IPS-15b (cell line): ENCODE data around the gene RIMS4.

Experiments used
- H3K27me3 ChIP-seq: one replicate; pipeline ENCODE4 v1.6.1; 2013; ENCODE audit warnings: low read length; ENCODE audit not compliant: control insufficient read depth, insufficient read depth
- H3K36me3 ChIP-seq: one replicate; pipeline ENCODE4 v1.6.1; 2013; ENCODE audit warnings: low read length; ENCODE audit not compliant: control insufficient read depth, insufficient read depth
- H3K4me1 ChIP-seq: one replicate; pipeline ENCODE4 v1.6.1; 2013; ENCODE audit warnings: mild to moderate bottlenecking, low read length; ENCODE audit not compliant: control insufficient read depth, insufficient read depth
- H3K4me3 ChIP-seq: one replicate; pipeline ENCODE4 v1.5.1; 2013; ENCODE audit warnings: low read depth, low read length
- H3K9ac ChIP-seq: one replicate; pipeline ENCODE4 v1.6.1; 2013; ENCODE audit warnings: low read depth, mild to moderate bottlenecking, low read length
- H3K9me3 ChIP-seq: one replicate; pipeline ENCODE4 v1.6.1; 2013; ENCODE audit warnings: mild to moderate bottlenecking, low read length; ENCODE audit not compliant: control insufficient read depth, insufficient read depth

The RIMS4 gene

DNA sequence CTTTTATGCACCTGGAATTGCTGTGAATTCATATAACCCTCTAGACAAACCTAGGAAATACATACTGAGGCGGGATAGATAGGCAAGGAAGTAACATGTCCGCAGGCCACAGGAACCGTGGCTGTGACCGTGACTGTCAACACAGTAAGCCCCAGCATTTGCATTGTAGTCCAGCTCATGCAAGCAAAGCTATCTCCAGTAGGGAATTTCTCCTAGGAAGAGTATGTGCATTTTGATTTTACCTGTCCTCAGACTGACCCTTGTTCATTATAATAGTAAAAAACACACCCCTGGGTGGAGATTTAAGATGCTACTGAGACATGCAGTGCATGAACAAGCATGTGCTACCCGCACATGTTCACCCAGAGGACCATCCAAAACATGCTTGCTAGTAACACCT lies 30.5 kb upstream of the RIMS4 start:
- H3K36me3 ChIP-seq = no peaks in the 10 kb centered on the region
- no peaks in the 10 kb centered on the region for H3K4me1 ChIP-seq
- H3K27me3 ChIP-seq = no peaks in the 10 kb centered on the region
- no peak overlapping the region for H3K4me3 ChIP-seq
- no peaks in the 10 kb centered on the region for H3K9me3 ChIP-seq
- no peak overlapping the region for H3K9ac ChIP-seq

DNA sequence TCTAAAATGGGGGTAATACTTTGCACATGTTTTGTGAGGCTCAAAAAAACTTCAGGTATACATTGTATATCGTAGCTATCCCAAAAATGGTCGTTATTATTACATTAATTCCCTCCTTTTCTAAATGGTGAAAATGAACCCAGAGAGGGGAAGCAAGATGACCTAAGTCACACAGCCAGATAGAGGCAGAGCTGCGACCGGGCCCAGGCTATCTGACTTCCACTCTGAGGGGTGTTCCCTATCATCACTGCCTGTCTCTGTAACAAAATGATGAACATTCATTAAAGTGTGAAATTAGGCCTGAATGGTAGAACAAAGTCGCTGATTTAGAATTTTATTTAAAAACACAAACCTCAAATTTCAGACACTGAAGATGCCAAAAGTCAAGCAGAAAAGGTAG lies 29.1 kb upstream of the RIMS4 start:
- H3K27me3 ChIP-seq = no peaks in the 10 kb centered on the region
- no peaks in the 10 kb centered on the region for H3K4me1 ChIP-seq
- H3K4me3 ChIP-seq = no peak overlapping the region
- no peaks in the 10 kb centered on the region for H3K36me3 ChIP-seq
- no peaks in the 10 kb centered on the region for H3K9me3 ChIP-seq
- no peak overlapping the region for H3K9ac ChIP-seq

DNA sequence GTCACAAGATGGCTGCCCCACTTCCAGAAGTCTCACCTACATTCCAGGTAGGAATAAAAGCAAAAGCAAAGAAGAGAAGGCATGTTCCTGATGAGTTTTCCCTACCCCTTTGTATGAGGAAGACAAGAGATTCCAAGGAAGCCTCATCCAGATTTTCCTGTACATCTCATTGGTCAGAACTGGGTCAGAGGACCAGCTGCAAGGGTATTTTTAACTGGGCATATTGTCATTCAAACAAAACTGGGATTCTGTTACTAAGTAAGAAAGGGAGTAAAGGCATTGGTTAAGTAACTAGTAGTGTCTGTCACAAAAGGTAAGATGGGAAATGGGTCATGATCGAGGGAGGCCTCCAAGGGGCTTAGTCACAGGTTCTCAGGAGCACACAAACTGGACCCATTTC lies 28.2 kb upstream of the RIMS4 start:
- H3K9ac ChIP-seq = no peak overlapping the region
- H3K36me3 ChIP-seq = no peaks in the 10 kb centered on the region
- H3K27me3 ChIP-seq = no peaks in the 10 kb centered on the region
- no peaks in the 10 kb centered on the region for H3K4me1 ChIP-seq
- no peaks in the 10 kb centered on the region for H3K9me3 ChIP-seq
- H3K4me3 ChIP-seq = no peak overlapping the region

DNA sequence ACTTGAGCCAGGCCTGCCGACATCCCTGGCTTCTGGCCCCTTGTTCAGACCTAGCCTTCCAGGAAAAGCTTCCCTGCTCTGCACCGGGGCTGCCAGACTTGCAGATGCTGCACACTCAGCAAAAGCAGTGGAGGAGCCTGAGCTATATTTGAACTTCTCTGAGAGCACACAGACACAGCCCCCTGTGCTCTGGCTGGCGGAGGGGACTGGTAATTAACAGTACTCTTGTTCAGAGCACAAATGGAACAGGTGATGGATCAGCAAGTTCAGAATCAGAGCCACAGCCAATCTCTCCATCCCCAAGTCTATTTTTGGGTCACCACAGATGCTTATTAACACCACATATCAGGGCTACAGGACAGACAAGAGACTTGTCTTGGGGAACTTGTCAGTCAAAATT lies 27.6 kb upstream of the RIMS4 start:
- H3K9me3 ChIP-seq = no peaks in the 10 kb centered on the region
- H3K36me3 ChIP-seq = no peaks in the 10 kb centered on the region
- no peak overlapping the region for H3K9ac ChIP-seq
- no peaks in the 10 kb centered on the region for H3K27me3 ChIP-seq
- no peak overlapping the region for H3K4me3 ChIP-seq
- no peaks in the 10 kb centered on the region for H3K4me1 ChIP-seq

DNA sequence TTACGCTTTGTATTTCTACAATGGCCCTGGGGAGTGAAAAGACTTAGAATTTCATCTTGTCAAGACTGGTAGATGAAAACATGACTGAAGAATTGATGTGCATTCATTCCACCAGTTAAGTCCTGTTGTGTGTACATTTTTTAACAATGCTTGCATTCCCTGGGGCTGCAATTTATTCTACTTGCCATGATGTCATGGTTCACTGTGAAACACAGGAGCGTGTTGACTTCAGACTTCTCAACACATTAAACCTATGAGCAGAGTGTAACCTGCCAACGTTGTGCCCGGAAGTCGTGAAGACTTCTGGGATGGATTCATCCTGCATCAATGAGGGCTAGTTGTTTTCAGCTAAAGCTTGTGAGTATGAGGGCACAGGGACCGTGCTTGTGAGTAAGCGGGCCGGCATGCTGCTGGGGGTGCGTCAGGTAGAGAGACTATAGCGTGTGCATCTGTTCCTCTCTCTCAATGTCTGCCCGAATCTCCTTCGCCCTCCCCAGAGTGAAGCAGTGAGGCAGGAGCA lies 26.3 kb upstream of the RIMS4 start:
- no peak overlapping the region for H3K9ac ChIP-seq
- H3K27me3 ChIP-seq = no peaks in the 10 kb centered on the region
- no peaks in the 10 kb centered on the region for H3K9me3 ChIP-seq
- H3K4me3 ChIP-seq = no peak overlapping the region
- H3K36me3 ChIP-seq = no peaks in the 10 kb centered on the region
- H3K4me1 ChIP-seq = no peaks in the 10 kb centered on the region

DNA sequence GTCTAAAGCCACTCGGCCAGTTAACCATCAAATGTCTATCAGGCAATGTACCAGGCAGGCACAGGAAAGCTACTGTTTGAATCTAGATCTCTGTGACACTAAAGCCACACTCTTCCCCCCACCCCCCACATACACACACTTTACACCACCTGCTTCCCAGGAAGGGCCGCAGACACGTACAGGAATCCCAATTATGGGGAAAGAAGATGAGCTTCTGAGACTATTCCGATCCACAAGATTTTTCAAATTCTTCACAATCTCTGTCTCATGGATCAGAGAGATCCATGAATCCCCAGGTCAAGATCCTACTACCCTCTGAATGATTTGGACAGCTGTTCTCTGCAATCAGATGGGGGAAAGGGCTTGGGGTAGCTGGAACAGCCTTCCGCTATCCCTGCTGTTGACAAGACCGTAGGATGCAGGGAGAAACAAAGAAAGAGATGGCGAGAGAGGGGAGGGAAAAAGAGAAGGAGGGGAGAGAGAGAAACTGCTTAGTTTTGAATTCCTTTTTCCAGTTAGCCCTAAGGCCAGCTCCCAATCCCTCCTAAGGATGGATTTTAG lies 25.4 kb upstream of the RIMS4 start:
- Histone ChIP-seq H3K4me1 (no peaks in the 10 kb centered on the region), H3K9me3 (no peaks in the 10 kb centered on the region), H3K4me3 (no peak overlapping the region), H3K9ac (no peak overlapping the region), H3K27me3 (no peaks in the 10 kb centered on the region), H3K36me3 (no peaks in the 10 kb centered on the region)

DNA sequence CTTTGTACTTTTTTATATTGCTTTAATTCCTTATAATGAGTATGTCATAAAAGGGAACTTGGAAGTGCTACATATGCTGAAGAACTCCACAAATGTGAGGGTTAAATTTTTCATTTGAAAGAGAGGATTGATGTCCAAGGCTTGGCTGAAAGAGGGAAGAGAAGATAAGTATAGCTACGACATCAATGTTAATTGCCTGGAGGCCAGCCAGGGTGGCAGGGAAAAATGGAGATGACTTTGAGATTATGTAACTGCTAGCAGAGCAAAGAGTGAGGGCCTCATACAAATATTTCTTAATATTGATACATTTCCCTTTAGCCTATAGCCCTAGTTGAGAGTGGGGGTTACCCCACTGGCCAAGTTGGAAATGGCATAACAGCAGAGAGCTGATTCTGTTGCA lies 24.8 kb upstream of the RIMS4 start:
- no peaks in the 10 kb centered on the region for H3K36me3 ChIP-seq
- no peaks in the 10 kb centered on the region for H3K9me3 ChIP-seq
- H3K27me3 ChIP-seq = no peaks in the 10 kb centered on the region
- no peak overlapping the region for H3K9ac ChIP-seq
- no peak overlapping the region for H3K4me3 ChIP-seq
- no peaks in the 10 kb centered on the region for H3K4me1 ChIP-seq

DNA sequence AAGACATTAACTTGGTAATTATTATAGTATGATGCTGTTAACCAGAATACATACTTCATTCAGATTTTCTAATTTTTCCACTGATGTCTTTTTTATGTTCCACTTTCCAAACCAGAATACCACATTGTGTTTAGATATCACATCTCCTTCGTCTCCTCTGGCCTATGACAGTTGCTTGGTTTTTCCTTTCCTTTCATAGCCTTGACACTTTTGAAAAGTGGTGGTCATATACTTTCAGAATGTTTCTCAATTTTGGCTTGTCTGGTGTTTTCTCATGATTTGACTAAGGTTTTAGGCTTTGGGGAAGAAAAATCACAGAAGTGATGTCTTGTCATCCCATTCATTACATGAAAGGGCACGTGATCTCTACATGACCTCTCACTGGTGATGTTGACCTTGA lies 24.3 kb upstream of the RIMS4 start:
- Histone ChIP-seq H3K4me3 (no peak overlapping the region), H3K9ac (no peak overlapping the region), H3K36me3 (no peaks in the 10 kb centered on the region), H3K4me1 (no peaks in the 10 kb centered on the region), H3K27me3 (no peaks in the 10 kb centered on the region), H3K9me3 (no peaks in the 10 kb centered on the region)

DNA sequence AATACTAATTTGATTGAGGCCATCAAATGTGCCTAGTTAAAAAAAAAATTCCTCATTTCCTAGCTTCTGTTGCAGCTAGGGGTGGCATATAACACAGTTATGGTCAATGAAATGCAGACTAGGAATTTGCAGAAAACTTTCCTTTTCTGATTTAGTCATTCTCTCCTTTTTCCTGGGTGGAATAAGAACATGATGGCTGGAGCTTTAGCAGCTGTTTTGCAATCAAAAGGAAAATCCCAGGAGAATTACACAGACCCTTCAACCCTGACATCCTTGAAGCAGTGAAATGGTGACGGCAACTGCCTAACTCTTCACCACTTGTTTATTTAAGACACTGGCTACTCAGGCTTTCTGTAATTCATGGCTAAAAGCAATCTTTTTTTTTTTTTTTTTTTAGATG lies 23.1 kb upstream of the RIMS4 start:
- Histone ChIP-seq H3K9me3 (no peaks in the 10 kb centered on the region), H3K27me3 (no peaks in the 10 kb centered on the region), H3K9ac (no peak overlapping the region), H3K36me3 (no peaks in the 10 kb centered on the region), H3K4me1 (no peaks in the 10 kb centered on the region), H3K4me3 (no peak overlapping the region)

DNA sequence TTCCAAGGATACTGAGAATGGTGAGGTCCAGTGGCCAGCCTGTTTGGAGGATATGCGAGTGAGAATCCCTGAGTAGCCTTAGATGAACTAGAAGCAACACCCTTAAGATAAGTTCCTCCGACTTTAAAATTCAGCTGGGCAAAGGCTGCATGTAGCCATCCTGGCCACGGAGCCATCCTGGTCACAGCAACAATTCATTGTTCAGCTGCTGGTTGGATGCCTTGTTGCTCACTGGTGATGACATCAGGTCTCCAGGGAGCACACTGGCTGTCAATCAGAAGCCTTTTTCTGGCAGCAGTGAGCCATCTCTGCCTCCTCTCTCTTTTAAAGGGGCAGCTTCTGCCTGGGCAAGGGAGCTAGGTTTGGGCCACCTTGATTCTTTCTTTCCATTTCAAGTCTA lies 22.4 kb upstream of the RIMS4 start:
- Histone ChIP-seq H3K36me3 (no peaks in the 10 kb centered on the region), H3K9me3 (no peaks in the 10 kb centered on the region), H3K4me1 (peaks cover 2% of the 10 kb centered on the region), H3K9ac (no peak overlapping the region), H3K27me3 (no peaks in the 10 kb centered on the region), H3K4me3 (no peak overlapping the region)

DNA sequence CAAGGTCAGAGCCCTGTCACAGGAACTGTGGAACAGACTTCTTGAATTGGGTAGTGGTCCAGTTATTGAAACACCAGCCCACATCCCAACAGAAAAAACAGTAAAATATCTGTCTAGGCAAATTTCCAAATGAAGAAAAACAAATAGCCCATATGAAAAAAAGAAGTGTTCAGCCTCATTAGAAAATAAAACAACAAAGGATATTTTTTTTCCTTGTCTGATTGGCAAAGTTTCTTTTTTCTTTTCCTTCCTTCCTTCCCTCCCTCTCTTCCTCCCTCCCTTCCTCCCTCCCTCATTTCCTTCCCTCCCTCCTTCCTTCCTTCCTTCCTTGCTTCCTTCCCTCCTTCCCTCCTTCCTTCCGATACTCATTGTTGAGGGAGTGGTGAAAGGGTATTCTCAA lies 20.6 kb upstream of the RIMS4 start:
- Histone ChIP-seq H3K9me3 (no peaks in the 10 kb centered on the region), H3K27me3 (no peaks in the 10 kb centered on the region), H3K9ac (no peak overlapping the region), H3K4me3 (no peak overlapping the region), H3K4me1 (peaks cover 2% of the 10 kb centered on the region), H3K36me3 (no peaks in the 10 kb centered on the region)

DNA sequence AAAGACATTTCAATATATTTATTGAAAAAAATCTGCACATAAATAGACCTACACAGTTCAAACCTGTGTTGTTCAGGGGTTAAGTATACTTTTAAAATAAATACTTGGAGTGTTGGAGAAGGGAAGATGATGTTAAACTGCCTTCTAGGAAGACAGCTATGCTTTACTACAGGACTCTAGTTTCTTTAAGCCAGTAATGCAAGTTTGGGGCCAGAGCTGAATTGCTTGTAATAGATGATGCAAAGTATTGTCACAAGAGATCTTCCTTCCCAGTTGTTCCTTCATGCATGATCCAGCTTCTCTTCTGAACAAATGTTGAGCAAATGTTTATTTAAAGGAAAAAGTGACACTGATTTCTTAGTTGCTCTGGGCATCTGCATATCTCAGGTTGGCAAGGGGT lies 20.2 kb upstream of the RIMS4 start:
- no peaks in the 10 kb centered on the region for H3K9me3 ChIP-seq
- no peaks in the 10 kb centered on the region for H3K27me3 ChIP-seq
- no peak overlapping the region for H3K9ac ChIP-seq
- peaks cover 2% of the 10 kb centered on the region for H3K4me1 ChIP-seq
- H3K4me3 ChIP-seq = no peak overlapping the region
- no peaks in the 10 kb centered on the region for H3K36me3 ChIP-seq
